ENCODE results near the gene HAND1.
"Not testable (repeated sequence)": the region's sequence is repeated elsewhere in the genome, so short reads cannot be mapped to it uniquely, and the experiment has no call there.

Gene HAND1

GRCh38 chr5:154478224-154478565, at the start of gene HAND1:
HAND1 (minus strand) TSS chr5:154478227; CDS start chr5:154478008, 219 bp downstream.
- no peak for DNase-seq (ENCODE audit: low read depth in 2 of 2)

GRCh38 chr5:154526231-154527226, 48.5 kb upstream of the HAND1 start:
- no peak for DNase-seq (ENCODE audit: low read depth in 2 of 2)

- no peak for DNase-seq (ENCODE audit: low read depth in 2 of 2)
Measured at GRCh38 chr5:154524859-154525258, 46.8 kb upstream of the HAND1 start.

GRCh38 chr5:154524181-154524580, 46.2 kb upstream of the HAND1 start:
- no peak for DNase-seq (ENCODE audit: low read depth in 2 of 2)

- no peak for DNase-seq (ENCODE audit: low read depth in 2 of 2)
Measured at GRCh38 chr5:154523709-154524108, 45.7 kb upstream of the HAND1 start.

- no peak for DNase-seq (ENCODE audit: low read depth in 2 of 2)
Measured at GRCh38 chr5:154523104-154523503, 45.1 kb upstream of the HAND1 start.

- DNase-seq (ENCODE audit: low read depth in 2 of 2) = no peak
Measured at GRCh38 chr5:154522284-154522683, 44.3 kb upstream of the HAND1 start.

- no peak for DNase-seq (ENCODE audit: low read depth in 2 of 2)
Measured at GRCh38 chr5:154521756-154522155, 43.7 kb upstream of the HAND1 start.

- no peak for DNase-seq (ENCODE audit: low read depth in 2 of 2)
Measured at GRCh38 chr5:154520861-154521453, 42.9 kb upstream of the HAND1 start.

- DNase-seq (ENCODE audit: low read depth in 2 of 2) = no peak
Measured at GRCh38 chr5:154519359-154519758, 41.3 kb upstream of the HAND1 start.

- no peak for DNase-seq (ENCODE audit: low read depth in 2 of 2)
Measured at GRCh38 chr5:154518438-154518867, 40.4 kb upstream of the HAND1 start.

GRCh38 chr5:154517810-154518437, 39.9 kb upstream of the HAND1 start:
- no peak for DNase-seq (ENCODE audit: low read depth in 2 of 2)

GRCh38 chr5:154517181-154517580, 39.2 kb upstream of the HAND1 start:
- DNase-seq (ENCODE audit: low read depth in 2 of 2) = no peak

- no peak for DNase-seq (ENCODE audit: low read depth in 2 of 2)
Measured at GRCh38 chr5:154516475-154516874, 38.4 kb upstream of the HAND1 start.

GRCh38 chr5:154515488-154515887, 37.5 kb upstream of the HAND1 start:
- not testable (repeated sequence) for DNase-seq (ENCODE audit: low read depth in 2 of 2)

- DNase-seq (ENCODE audit: low read depth in 2 of 2) = no peak
Measured at GRCh38 chr5:154514331-154514730, 36.3 kb upstream of the HAND1 start.

- no peak for DNase-seq (ENCODE audit: low read depth in 2 of 2)
Measured at GRCh38 chr5:154513669-154514084, 35.6 kb upstream of the HAND1 start.

GRCh38 chr5:154511984-154512383, 34.0 kb upstream of the HAND1 start:
- DNase-seq (ENCODE audit: low read depth in 2 of 2) = no peak

GRCh38 chr5:154509784-154510555, 31.9 kb upstream of the HAND1 start:
- no peak for DNase-seq (ENCODE audit: low read depth in 2 of 2)

- DNase-seq (ENCODE audit: low read depth in 2 of 2) = no peak
Measured at GRCh38 chr5:154508114-154508513, 30.1 kb upstream of the HAND1 start.

GRCh38 chr5:154506716-154507080, 28.7 kb upstream of the HAND1 start:
- no peak for DNase-seq (ENCODE audit: low read depth in 2 of 2)

All from activated CD4-positive, alpha-beta T cell treated with anti-CD3 and anti-CD28 coated beads for 24 hours (primary cell).